HEK293 (cell line): ENCODE measurements around the gene SPATA2.

Source experiments
- CTCF ChIA-PET: fragments of 350-600 bp; formaldehyde crosslinking; extraction: SDS; loops from one replicate; lab custom pipeline; 2021; ENCODE audit warnings: antibody characterized with exemption; lab: Yijun Ruan, JAX
- POLR2A ChIA-PET: fragments of 300-600 bp; formaldehyde crosslinking; extraction: SDS; loops from one replicate; lab custom pipeline; 2020; ENCODE audit warnings: antibody characterized with exemption, inconsistent platforms; lab: Yijun Ruan, JAX
- H3K27ac ChIP-seq: fragments of 200-500 bp; sonication (Bioruptor generic); 2 replicates; pipeline ENCODE4 v1.5.1; 2014; ENCODE audit warnings: low read depth, low read length, control low read depth, inconsistent platforms; ENCODE audit errors: extremely low read depth
- H3K36me3 ChIP-seq, 2 experiments: fragments of 200-500 bp in 1 of 2; sonication (Bioruptor generic) in 1 of 2; 1 replicate in 1 of 2; 2 replicates in 1 of 2; pipeline ENCODE4 v1.5.1; 2014 to 2017; ENCODE audit warnings: inconsistent platforms in 2 of 2, low read length in 2 of 2; ENCODE audit not compliant: control insufficient read depth in 2 of 2, insufficient read depth in 1 of 2
- H3K4me1 ChIP-seq: fragments of 200-500 bp; sonication (Bioruptor generic); 2 replicates; pipeline ENCODE4 v1.5.1; 2014; ENCODE audit warnings: mild to moderate bottlenecking, low read length, inconsistent platforms; ENCODE audit not compliant: control insufficient read depth, insufficient read depth
- H3K4me3 ChIP-seq: 2 replicates; pipeline ENCODE4 v1.5.1; 2011; ENCODE audit warnings: low read depth, mild to moderate bottlenecking, control low read depth, low read length, moderate library complexity
- H3K9me3 ChIP-seq: fragments of 200-500 bp; sonication (Bioruptor generic); 2 replicates; pipeline ENCODE4 v1.5.1; 2014; ENCODE audit warnings: low read depth, low read length, inconsistent platforms; ENCODE audit not compliant: control insufficient read depth, insufficient read depth
- CTCF ChIP-seq: fragments of 450-650 bp; formaldehyde crosslinking; IDR thresholded peaks from 2 replicates; pipeline ENCODE4 v1.5.1; 2016; ENCODE audit warnings: missing biosample characterization, missing genetic modification characterization
- EGR2 ChIP-seq: fragments of 450-650 bp; formaldehyde crosslinking; IDR thresholded peaks from 2 replicates; pipeline ENCODE4 v1.5.1; 2016; ENCODE audit warnings: low read depth, missing biosample characterization, missing genetic modification characterization
- GLIS1 ChIP-seq: fragments of 450-650 bp; formaldehyde crosslinking; IDR thresholded peaks from 2 replicates; pipeline ENCODE4 v1.5.1; 2016; ENCODE audit warnings: missing biosample characterization, missing genetic modification characterization
- GLIS2 ChIP-seq: fragments of 450-650 bp; formaldehyde crosslinking; IDR thresholded peaks from 2 replicates; pipeline ENCODE4 v1.5.1; 2016; ENCODE audit warnings: missing biosample characterization, missing genetic modification characterization
- KLF8 ChIP-seq: fragments of 450-650 bp; formaldehyde crosslinking; IDR thresholded peaks from 2 replicates; pipeline ENCODE4 v1.5.1; 2016; ENCODE audit warnings: missing biosample characterization, missing genetic modification characterization
- MZF1 ChIP-seq: fragments of 450-650 bp; formaldehyde crosslinking; IDR thresholded peaks from 2 replicates; pipeline ENCODE4 v1.5.1; 2017; ENCODE audit warnings: missing biosample characterization, missing genetic modification characterization, borderline replicate concordance
- SCRT2 ChIP-seq: fragments of 450-650 bp; formaldehyde crosslinking; IDR thresholded peaks from 2 replicates; pipeline ENCODE4 v1.5.1; 2016; ENCODE audit warnings: missing biosample characterization, missing genetic modification characterization
- ZBTB10 ChIP-seq: fragments of 450-650 bp; formaldehyde crosslinking; IDR thresholded peaks from 2 replicates; pipeline ENCODE4 v1.5.1; 2016; ENCODE audit warnings: missing biosample characterization, missing genetic modification characterization
- ZBTB20 ChIP-seq: fragments of 450-650 bp; formaldehyde crosslinking; IDR thresholded peaks from 2 replicates; pipeline ENCODE4 v1.5.1; 2016; ENCODE audit warnings: missing biosample characterization, missing genetic modification characterization
- ZBTB6 ChIP-seq: fragments of 450-650 bp; formaldehyde crosslinking; IDR thresholded peaks from 2 replicates; pipeline ENCODE4 v1.5.1; 2017; ENCODE audit warnings: missing biosample characterization, missing genetic modification characterization
- ZNF292 ChIP-seq: fragments of 450-650 bp; formaldehyde crosslinking; IDR thresholded peaks from 2 replicates; pipeline ENCODE4 v1.5.1; 2016; ENCODE audit warnings: low read depth, missing biosample characterization, missing genetic modification characterization, borderline replicate concordance
- ZNF324 ChIP-seq: fragments of 450-650 bp; formaldehyde crosslinking; IDR thresholded peaks from 2 replicates; pipeline ENCODE4 v1.5.1; 2016; ENCODE audit warnings: missing biosample characterization, missing genetic modification characterization
- ZNF335 ChIP-seq: fragments of 450-650 bp; formaldehyde crosslinking; conservative IDR thresholded peaks from 2 replicates; pipeline ENCODE4 v1.5.1; 2016; ENCODE audit warnings: missing biosample characterization, missing genetic modification characterization
- ZNF449 ChIP-seq: fragments of 450-650 bp; formaldehyde crosslinking; IDR thresholded peaks from 2 replicates; pipeline ENCODE4 v1.5.1; 2017; ENCODE audit warnings: missing biosample characterization, mild to moderate bottlenecking, missing genetic modification characterization, moderate library complexity
- ZNF513 ChIP-seq: fragments of 450-650 bp; IDR thresholded peaks from 2 replicates; pipeline ENCODE4 v1.5.1; 2018; ENCODE audit warnings: missing biosample characterization, missing genetic modification characterization
- ZNF544 ChIP-seq: fragments of 450-650 bp; formaldehyde crosslinking; IDR thresholded peaks from 2 replicates; pipeline ENCODE4 v1.5.0; 2017; ENCODE audit warnings: missing biosample characterization, missing genetic modification characterization
- ZNF692 ChIP-seq: fragments of 450-650 bp; formaldehyde crosslinking; IDR thresholded peaks from 2 replicates; pipeline ENCODE4 v1.5.1; 2016; ENCODE audit warnings: missing biosample characterization, missing genetic modification characterization

The SPATA2 gene

GRCh38 chr20:49915118-49915379 is 280 bp downstream of the SPATA2 start:
- ChIA-PET CTCF (interaction anchor here (0.5 to 0.9 kb wide), 3 partner anchors 18 to 69 kb away, joined by 3 to 5 read pairs (median 4); no protein-coding TSS in a partner anchor), POLR2A (interaction anchor here (0.6 to 2.0 kb wide), 3 partner anchors 11 to 23 kb away, joined by 3 to 11 read pairs (median 3); partner anchors contain the start of gene RNF114)
- Histone ChIP-seq H3K36me3 (peaks cover 0 to 4% of the 10 kb centered on the region in 2 experiments; a peak in 1 of 3 replicates), H3K4me1 (no peaks in the 10 kb centered on the region), H3K9me3 (no peaks in the 10 kb centered on the region), H3K4me3 (peak overlapping the region; percentile 99), H3K27ac (peak overlapping the region; percentile 99)
- TF ChIP-seq ZBTB6 = no peak
- TF ChIP-seq ZNF449 = 0 out of 2 replicates have a peak, but pooled peaks have one; percentile 26
- no peak for TF ChIP-seq ZNF544 (tag by site-specific recombination)
- TF ChIP-seq ZBTB10 (tag by site-specific recombination) = peak; percentile 19; the same call in 1 of the 2 replicates
- peak; percentile 31; the same call in 1 of the 2 replicates for TF ChIP-seq ZNF692 (tag by site-specific recombination)
- peak; percentile 46 for TF ChIP-seq CTCF
- TF ChIP-seq ZNF335 = peak; percentile 82
- peak; percentile 71; the same call in 1 of the 2 replicates for TF ChIP-seq SCRT2 (tag by site-specific recombination)
- no peak for TF ChIP-seq KLF8 (tag by site-specific recombination)
- peak; percentile 83 for TF ChIP-seq ZBTB20 (tag by site-specific recombination)
- peak; percentile 29; the same call in 1 of the 2 replicates for TF ChIP-seq GLIS2

- POLR2A ChIA-PET = interaction anchor here (0.6 to 1.0 kb wide), 3 partner anchors 10 to 23 kb away, joined by 3 read pairs; no protein-coding TSS in a partner anchor
- Histone ChIP-seq H3K4me3 (peak overlapping the region; percentile 99), H3K36me3 (peaks cover 0 to 4% of the 10 kb centered on the region in 2 experiments; a peak in 1 of 3 replicates), H3K4me1 (no peaks in the 10 kb centered on the region), H3K9me3 (no peaks in the 10 kb centered on the region), H3K27ac (peak overlapping the region; percentile 99)
- CTCF ChIA-PET = interaction anchor here (0.5 to 0.9 kb wide), 4 partner anchors 19 to 344 kb away, joined by 3 to 5 read pairs (median 4); no protein-coding TSS in a partner anchor
- TF ChIP-seq EGR2 (tag by site-specific recombination) = peak; percentile 50
- TF ChIP-seq MZF1 = no peak
- TF ChIP-seq CTCF = peak; percentile 65
- TF ChIP-seq ZNF544 (tag by site-specific recombination) = no peak
- peak; percentile 81 for TF ChIP-seq GLIS1 (tag by site-specific recombination)
- TF ChIP-seq ZNF324 (tag by site-specific recombination) = no peak
- no peak for TF ChIP-seq ZNF292 (tag by site-specific recombination)
- no peak for TF ChIP-seq ZNF513
These were observed 815 bp downstream of the SPATA2 start for GRCh38 chr20:49914310-49915117.
